Esophagus (tissue), 2 donors: ENCODE results near the gene ETFRF1. TPM values are rescaled to one million over a fixed set of nuclear protein-coding genes. Genes with fewer than 3 reads are reported as not detected.

Experiments used
- H3K27ac ChIP-seq, 2 donors: one replicate each; pipeline ENCODE4 v1.5.1; 2013; ENCODE audit warnings: low read depth in 2 of 2, mild to moderate bottlenecking in 2 of 2, inconsistent platforms in 1 of 2, low read length in 1 of 2, moderate library complexity in 1 of 2
- H3K27me3 ChIP-seq, 2 donors: one replicate each; pipeline ENCODE4 v1.6.1; 2013; ENCODE audit warnings: low read length in 2 of 2, control low read depth in 1 of 2, mild to moderate bottlenecking in 1 of 2; ENCODE audit not compliant: insufficient read depth in 2 of 2, control insufficient read depth in 1 of 2
- H3K36me3 ChIP-seq, 2 donors: one replicate each; pipeline ENCODE4 v1.6.1; 2013; ENCODE audit warnings: low read length in 1 of 2; ENCODE audit not compliant: control insufficient read depth in 2 of 2, insufficient read depth in 2 of 2
- H3K4me1 ChIP-seq, 2 donors: one replicate each; pipeline ENCODE4 v1.6.1; 2013; ENCODE audit warnings: low read length in 1 of 2; ENCODE audit not compliant: control insufficient read depth in 2 of 2, insufficient read depth in 2 of 2
- H3K4me3 ChIP-seq, 2 donors: one replicate each; pipeline ENCODE4 v1.5.1; 2013; ENCODE audit warnings: low read length in 2 of 2, mild to moderate bottlenecking in 2 of 2, low read depth in 1 of 2, moderate library complexity in 1 of 2
- H3K9me3 ChIP-seq, 2 donors: one replicate each; pipeline ENCODE4 v1.6.1; 2013; ENCODE audit warnings: mild to moderate bottlenecking in 2 of 2, low read depth in 1 of 2, low read length in 1 of 2, moderate library complexity in 1 of 2; ENCODE audit not compliant: control insufficient read depth in 2 of 2, insufficient read depth in 1 of 2
- WGBS, 2 donors: extraction: QIAGEN DNeasy Blood & Tissue Kit; methylation state at CpG; one replicate each; pipeline ENCODE4 v1.1.7; 2013; 5-methylcytosine and 5-hydroxymethylcytosine counted together
- polyA plus RNA-seq, 2 donors: library from polyadenylated mRNA; stranded (reverse); fragments of 200-250 nt; gene quantifications; one replicate each; pipeline ENCODE4 v1.2.3, GENCODE V29; 2013
- donor health status: healthy with polysubstance abuse.
- donor health status: Bipolar disorder and iron deficiency.

ETFRF1 gene
- polyA plus RNA-seq, 2 donors = 11.5 to 15.7 TPM

GRCh38 chr12:25207411-25207810, 12.4 kb downstream of the ETFRF1 start:
- H3K9me3 ChIP-seq = no peaks in the 10 kb centered on the region
- H3K27me3 ChIP-seq = no peaks in the 10 kb centered on the region
- H3K27ac ChIP-seq = no peak overlapping the region
- no peak overlapping the region for H3K4me3 ChIP-seq
- H3K4me1 ChIP-seq = no peaks in the 10 kb centered on the region
- peaks cover 0 to 3% of the 10 kb centered on the region in 2 donors for H3K36me3 ChIP-seq
- 98% methylated on average over 6 of the region's 6 CpGs for WGBS, 2 donors

- 82 to 94% methylated on average over 1 of the region's 1 CpG for WGBS, 2 donors
- H3K4me3 ChIP-seq = no peak overlapping the region
- peaks cover 0 to 3% of the 10 kb centered on the region in 2 donors for H3K36me3 ChIP-seq
- no peaks in the 10 kb centered on the region for H3K4me1 ChIP-seq
- no peaks in the 10 kb centered on the region for H3K9me3 ChIP-seq
- no peak overlapping the region for H3K27ac ChIP-seq
- no peaks in the 10 kb centered on the region for H3K27me3 ChIP-seq
Observed at GRCh38 chr12:25207846-25208245, 12.8 kb downstream of the ETFRF1 start.

GRCh38 chr12:25208554-25208953, 13.5 kb downstream of the ETFRF1 start:
- 82% methylated on average over 1 of the region's 1 CpG for WGBS, 2 donors
- H3K27me3 ChIP-seq = no peaks in the 10 kb centered on the region
- no peak overlapping the region for H3K4me3 ChIP-seq
- no peak overlapping the region for H3K27ac ChIP-seq
- H3K9me3 ChIP-seq = no peaks in the 10 kb centered on the region
- H3K36me3 ChIP-seq = peaks cover 0 to 3% of the 10 kb centered on the region in 2 donors
- no peaks in the 10 kb centered on the region for H3K4me1 ChIP-seq

- no peaks in the 10 kb centered on the region for H3K36me3 ChIP-seq
- H3K4me1 ChIP-seq = no peaks in the 10 kb centered on the region
- no peak overlapping the region for H3K27ac ChIP-seq
- 94 to 96% methylated on average over 1 of the region's 1 CpG for WGBS, 2 donors
- H3K27me3 ChIP-seq = no peaks in the 10 kb centered on the region
- no peaks in the 10 kb centered on the region for H3K9me3 ChIP-seq
- H3K4me3 ChIP-seq = no peak overlapping the region
Observed at GRCh38 chr12:25213338-25213737, 18.3 kb downstream of the ETFRF1 start.

GRCh38 chr12:25236190-25236589, 41.2 kb downstream of the ETFRF1 start:
- 35 to 53% methylated on average over 1 of the region's 1 CpG for WGBS, 2 donors
- Histone ChIP-seq H3K27ac (peak overlapping the region in 1 of 2 donors; percentile 22), H3K36me3 (peaks cover 0 to 10% of the 10 kb centered on the region in 2 donors), H3K9me3 (no peaks in the 10 kb centered on the region), H3K27me3 (no peaks in the 10 kb centered on the region), H3K4me1 (no peaks in the 10 kb centered on the region), H3K4me3 (no peak overlapping the region)

GRCh38 chr12:25236626-25237025, 41.6 kb downstream of the ETFRF1 start:
- 83 to 84% methylated on average over 4 of the region's 4 CpGs for WGBS, 2 donors
- H3K36me3 ChIP-seq = peaks cover 0 to 10% of the 10 kb centered on the region in 2 donors
- H3K9me3 ChIP-seq = no peaks in the 10 kb centered on the region
- no peak overlapping the region for H3K27ac ChIP-seq
- no peaks in the 10 kb centered on the region for H3K27me3 ChIP-seq
- no peak overlapping the region for H3K4me3 ChIP-seq
- no peaks in the 10 kb centered on the region for H3K4me1 ChIP-seq

GRCh38 chr12:25241167-25242020, 46.4 kb downstream of the ETFRF1 start:
- Histone ChIP-seq H3K27ac (no peak overlapping the region), H3K36me3 (peaks cover 0 to 5% of the 10 kb centered on the region in 2 donors), H3K4me3 (no peak overlapping the region), H3K4me1 (no peaks in the 10 kb centered on the region), H3K27me3 (no peaks in the 10 kb centered on the region), H3K9me3 (no peaks in the 10 kb centered on the region)
- WGBS, 2 donors = 38% methylated on average over 6 of the region's 6 CpGs

- WGBS, 2 donors = 74 to 82% methylated on average over 5 of the region's 5 CpGs
- Histone ChIP-seq H3K4me3 (no peak overlapping the region), H3K9me3 (no peaks in the 10 kb centered on the region), H3K27me3 (no peaks in the 10 kb centered on the region), H3K4me1 (no peaks in the 10 kb centered on the region), H3K36me3 (no peaks in the 10 kb centered on the region), H3K27ac (no peak overlapping the region)
Observed at GRCh38 chr12:25242981-25243679, 48.1 kb downstream of the ETFRF1 start.

- Histone ChIP-seq H3K27ac (no peak overlapping the region), H3K36me3 (no peaks in the 10 kb centered on the region), H3K9me3 (no peaks in the 10 kb centered on the region), H3K27me3 (no peaks in the 10 kb centered on the region), H3K4me1 (no peaks in the 10 kb centered on the region), H3K4me3 (no peak overlapping the region)
Observed at GRCh38 chr12:25243680-25243990, 48.6 kb downstream of the ETFRF1 start.

- 95 to 96% methylated on average over 6 of the region's 6 CpGs for WGBS, 2 donors
- Histone ChIP-seq H3K36me3 (no peaks in the 10 kb centered on the region), H3K27ac (no peak overlapping the region), H3K9me3 (no peaks in the 10 kb centered on the region), H3K4me3 (no peak overlapping the region), H3K27me3 (no peaks in the 10 kb centered on the region), H3K4me1 (no peaks in the 10 kb centered on the region)
Observed at GRCh38 chr12:25245491-25245890, 50.5 kb downstream of the ETFRF1 start.
